H9 (cell line): ENCODE results near the gene TOB2. TPM values are rescaled to one million over a fixed set of nuclear protein-coding genes. Genes with fewer than 3 reads are reported as not detected.

Source experiments
- DNase-seq: peaks from one replicate; pipeline ENCODE4 v3.0.0-alpha.2; 2017
- H2AFZ ChIP-seq: one replicate; pipeline ENCODE4 v1.6.1; 2013; ENCODE audit warnings: mild to moderate bottlenecking, low read length, control low read depth, moderate library complexity
- H2AK5ac ChIP-seq: 2 replicates; pipeline ENCODE4 v1.6.1; 2013; ENCODE audit warnings: low read length, control low read depth, mixed read lengths; ENCODE audit not compliant: insufficient read length
- H2BK120ac ChIP-seq: one replicate; pipeline ENCODE4 v1.6.1; 2013; ENCODE audit warnings: low read depth, mild to moderate bottlenecking, low read length, control low read depth, inconsistent platforms; ENCODE audit not compliant: poor library complexity, severe bottlenecking
- H2BK12ac ChIP-seq: 2 replicates; pipeline ENCODE4 v1.6.1; 2013; ENCODE audit warnings: low read length, control low read depth, mixed read lengths, low read depth; ENCODE audit not compliant: insufficient read length
- H2BK15ac ChIP-seq: 2 replicates; pipeline ENCODE4 v1.6.1; 2013; ENCODE audit warnings: low read depth, low read length, control low read depth
- H2BK20ac ChIP-seq: one replicate; pipeline ENCODE4 v1.6.1; 2013; ENCODE audit warnings: low read depth, mild to moderate bottlenecking, low read length, control low read depth, inconsistent platforms; ENCODE audit not compliant: poor library complexity, severe bottlenecking
- H2BK5ac ChIP-seq: 2 replicates; pipeline ENCODE4 v1.6.1; 2013; ENCODE audit warnings: low read length, control low read depth, mixed read lengths; ENCODE audit not compliant: insufficient read length
- H3K14ac ChIP-seq: 2 replicates; pipeline ENCODE4 v1.6.1; 2013; ENCODE audit warnings: low read length, control low read depth; ENCODE audit not compliant: insufficient read depth
- H3K18ac ChIP-seq: 2 replicates; pipeline ENCODE4 v1.6.1; 2013; ENCODE audit warnings: low read depth, mild to moderate bottlenecking, mixed read lengths, low read length, control low read depth; ENCODE audit not compliant: insufficient read length
- H3K23ac ChIP-seq: 2 replicates; pipeline ENCODE4 v1.6.1; 2013; ENCODE audit warnings: low read length, control low read depth, mixed read lengths, low read depth; ENCODE audit not compliant: insufficient read length
- H3K23me2 ChIP-seq: 2 replicates; pipeline ENCODE4 v1.6.1; 2013; ENCODE audit warnings: low read depth, mild to moderate bottlenecking, mixed read lengths, low read length, control low read depth; ENCODE audit not compliant: insufficient read length, poor library complexity, severe bottlenecking
- H3K27ac ChIP-seq: 2 replicates; pipeline ENCODE4 v1.5.1; 2013; ENCODE audit warnings: low read length, control low read depth, mixed read lengths, low read depth; ENCODE audit not compliant: insufficient read length
- H3K27me3 ChIP-seq: 2 replicates; pipeline ENCODE4 v1.6.1; 2013; ENCODE audit warnings: low read length, control low read depth, inconsistent platforms; ENCODE audit not compliant: insufficient read depth
- H3K4ac ChIP-seq: 2 replicates; pipeline ENCODE4 v1.6.1; 2013; ENCODE audit warnings: low read depth, mild to moderate bottlenecking, control low read depth, inconsistent platforms, low read length, moderate library complexity
- H3K4me1 ChIP-seq: 2 replicates; pipeline ENCODE4 v1.6.1; 2013; ENCODE audit warnings: low read length, control low read depth, inconsistent platforms; ENCODE audit not compliant: insufficient read depth
- H3K4me2 ChIP-seq: 2 replicates; pipeline ENCODE4 v1.6.1; 2013; ENCODE audit warnings: low read length, control low read depth, mixed read lengths; ENCODE audit not compliant: insufficient read length, insufficient read depth
- H3K56ac ChIP-seq: 2 replicates; pipeline ENCODE4 v1.6.1; 2013; ENCODE audit warnings: low read depth, mild to moderate bottlenecking, mixed read lengths, low read length, control low read depth; ENCODE audit not compliant: insufficient read length
- H3K79me1 ChIP-seq: 2 replicates; pipeline ENCODE4 v1.6.1; 2013; ENCODE audit warnings: low read depth, mild to moderate bottlenecking, moderate library complexity, low read length, control low read depth, inconsistent platforms; ENCODE audit not compliant: insufficient read depth, poor library complexity, severe bottlenecking
- H3K79me2 ChIP-seq: 2 replicates; pipeline ENCODE4 v1.6.1; 2013; ENCODE audit warnings: low read length, control low read depth, inconsistent platforms; ENCODE audit not compliant: insufficient read depth
- H3K9ac ChIP-seq: 2 replicates; pipeline ENCODE4 v1.6.1; 2013; ENCODE audit warnings: low read length, control low read depth, mixed read lengths; ENCODE audit not compliant: insufficient read length; ENCODE audit errors: extremely low read depth
- H3K9me3 ChIP-seq: one replicate; pipeline ENCODE4 v1.6.1; 2013; ENCODE audit warnings: low read depth, low read length, inconsistent platforms; ENCODE audit not compliant: control insufficient read depth
- H3T11ph ChIP-seq: one replicate; pipeline ENCODE4 v1.6.1; 2013; ENCODE audit warnings: mild to moderate bottlenecking, low read length, control low read depth, inconsistent platforms
- H4K20me1 ChIP-seq: one replicate; pipeline ENCODE4 v1.6.1; 2013; ENCODE audit not compliant: control insufficient read depth, insufficient read length, insufficient read depth
- H4K5ac ChIP-seq: 2 replicates; pipeline ENCODE4 v1.6.1; 2013; ENCODE audit warnings: low read depth, mild to moderate bottlenecking, mixed read lengths, low read length, control low read depth; ENCODE audit not compliant: insufficient read length
- H4K8ac ChIP-seq: replicated peaks from 2 replicates; pipeline ENCODE4 v1.6.1; 2013; ENCODE audit warnings: low read length, control low read depth, mixed read lengths, low read depth; ENCODE audit not compliant: insufficient read length
- H4K91ac ChIP-seq: 2 replicates; pipeline ENCODE4 v1.6.1; 2013; ENCODE audit warnings: low read depth, mild to moderate bottlenecking, moderate library complexity, mixed read lengths, low read length, control low read depth; ENCODE audit not compliant: insufficient read length
- H3K27ac Mint-ChIP-seq, 3 experiments: 2 replicates in 2 of 3; 3 replicates in 1 of 3; pipeline ENCODE4 v1.8.0; 2020 to 2021; ENCODE audit warnings: mixed read lengths in 3 of 3, mild to moderate bottlenecking in 1 of 3, moderate library complexity in 1 of 3
- H3K27me3 Mint-ChIP-seq: 2 replicates; pipeline ENCODE4 v1.8.0; 2021; ENCODE audit warnings: low read depth, mild to moderate bottlenecking, moderate library complexity, mixed read lengths
- H3K36me3 Mint-ChIP-seq, 3 experiments: 2 replicates in 2 of 3; 3 replicates in 1 of 3; pipeline ENCODE4 v1.8.0; 2020 to 2021; ENCODE audit warnings: low read depth in 3 of 3, mixed read lengths in 3 of 3; ENCODE audit not compliant: insufficient read depth in 1 of 3
- H3K4me1 Mint-ChIP-seq, 2 experiments: 2 replicates each; pipeline ENCODE4 v1.8.0; 2020; ENCODE audit warnings: mixed read lengths in 2 of 2
- H3K4me3 Mint-ChIP-seq, 2 experiments: 2 replicates in 1 of 2; 3 replicates in 1 of 2; pipeline ENCODE4 v1.8.0; 2020 to 2021; ENCODE audit warnings: mild to moderate bottlenecking in 2 of 2, mixed read lengths in 2 of 2, moderate library complexity in 1 of 2
- H3K9me3 Mint-ChIP-seq, 2 experiments: 2 replicates in 1 of 2; 3 replicates in 1 of 2; pipeline ENCODE4 v1.8.0; 2020; ENCODE audit warnings: mild to moderate bottlenecking in 2 of 2, mixed read lengths in 2 of 2, moderate library complexity in 1 of 2
- CTCF ChIP-seq: fragments of 200-600 bp; sonication (generic); conservative IDR thresholded peaks from 3 replicates; pipeline ENCODE4 v1.8.0; 2021; ENCODE audit warnings: antibody characterized with exemption, mild to moderate bottlenecking
- WGBS: extraction: QIAGEN DNeasy Blood & Tissue Kit; methylation state at CpG from one replicate; pipeline ENCODE4 v1.1.7; 2013; ENCODE audit warnings: missing lambda C conversion rate, low lambda C conversion rate, mixed read lengths; ENCODE audit not compliant: insufficient read length; ENCODE audit errors: extremely low coverage; 5-methylcytosine and 5-hydroxymethylcytosine counted together
- total RNA-seq: library from RNA; stranded (reverse); gene quantifications from 2 replicates; pipeline ENCODE4 v1.2.1, GENCODE V29; 2021

Gene TOB2
- total RNA-seq, 1 experiment from 2014 or later = 75.8 TPM

GRCh38 chr22:41429232-41429950 lies 17.2 kb downstream of the TOB2 start:
- no peak overlapping the region for H3K27ac Mint-ChIP-seq
- no peak for DNase-seq
- peaks cover 2% of the 10 kb centered on the region; the same call in 1 of the 2 replicates for H3K27me3 Mint-ChIP-seq
- peaks cover 3 to 6% of the 10 kb centered on the region in 2 experiments; a peak in 3 of 4 replicates for H3K4me1 Mint-ChIP-seq
- H3K18ac ChIP-seq = no peak overlapping the region
- peaks cover 15 to 32% (median 17%) of the 10 kb centered on the region in 3 experiments; a peak in 6 of 7 replicates for H3K36me3 Mint-ChIP-seq
- H3K4ac ChIP-seq = no peak overlapping the region
- WGBS = no CpG with 5 or more reads among the region's 13 CpGs
- H3K79me1 ChIP-seq = no peaks in the 10 kb centered on the region
- H3K4me1 ChIP-seq = no peaks in the 10 kb centered on the region
- no peak overlapping the region for H2BK5ac ChIP-seq
- H3K9ac ChIP-seq = no peak overlapping the region
- H3K27ac ChIP-seq = no peak overlapping the region
- no peak overlapping the region for H2BK120ac ChIP-seq
- no peaks in the 10 kb centered on the region for H3K79me2 ChIP-seq
- H3K4me3 Mint-ChIP-seq = no peak overlapping the region
- no peak overlapping the region for H2BK12ac ChIP-seq
- H3K4me2 ChIP-seq = no peak overlapping the region
- H3K9me3 ChIP-seq = no peaks in the 10 kb centered on the region
- no peaks in the 10 kb centered on the region for H3K27me3 ChIP-seq
- no peak overlapping the region for H4K5ac ChIP-seq
- TF ChIP-seq CTCF = no peak
- H4K91ac ChIP-seq = no peak overlapping the region
- no peak overlapping the region for H2BK20ac ChIP-seq
- no peak overlapping the region for H2AK5ac ChIP-seq
- H3K23me2 ChIP-seq = no peaks in the 10 kb centered on the region
- no peak overlapping the region for H3K56ac ChIP-seq
- no peak overlapping the region for H3K14ac ChIP-seq
- H3K23ac ChIP-seq = no peak overlapping the region
- no peak overlapping the region for H2BK15ac ChIP-seq
- H2AFZ ChIP-seq = no peak overlapping the region
- no peak overlapping the region for H3T11ph ChIP-seq
- H4K8ac ChIP-seq = no peak overlapping the region
- no peaks in the 10 kb centered on the region for H4K20me1 ChIP-seq
- H3K9me3 Mint-ChIP-seq = no peaks in the 10 kb centered on the region
